Lung (tissue), 12 donors: ENCODE data around the gene YBX1. TPM values are rescaled to one million over a fixed set of nuclear protein-coding genes. Genes with fewer than 3 reads are reported as not detected.

Source experiments
- ATAC-seq: fragments of 200-7000 bp; cut with Tn5 transposase; one replicate; pipeline ENCODE4 v1.9.1; 2020; ENCODE audit warnings: moderate number of reproducible peaks; ENCODE audit not compliant: insufficient read depth, low FRiP score
- DNase-seq, 3 donors: peaks; one replicate each; pipeline ENCODE4 v3.0.0-alpha.2; 2013 to 2017
- H3K27ac ChIP-seq, 2 donors: one replicate each; pipeline ENCODE4 v1.5.1; 2013; ENCODE audit warnings: mild to moderate bottlenecking in 2 of 2, moderate library complexity in 2 of 2, control low read depth in 1 of 2, inconsistent platforms in 1 of 2, low read depth in 1 of 2, low read length in 1 of 2
- H3K27me3 ChIP-seq, 3 donors: one replicate each; pipeline ENCODE4 v1.5.1; 2013; ENCODE audit warnings: low read length in 2 of 3; ENCODE audit not compliant: control insufficient read depth in 3 of 3, insufficient read depth in 3 of 3
- H3K36me3 ChIP-seq, 4 donors: one replicate each; pipeline ENCODE4 v1.5.1; 2013; ENCODE audit warnings: low read length in 4 of 4, mild to moderate bottlenecking in 1 of 4, moderate library complexity in 1 of 4; ENCODE audit not compliant: control insufficient read depth in 4 of 4, insufficient read depth in 4 of 4
- H3K4me1 ChIP-seq, 5 donors: one replicate each; pipeline ENCODE4 v1.5.1; 2013; ENCODE audit warnings: low read length in 5 of 5, mild to moderate bottlenecking in 2 of 5, moderate library complexity in 1 of 5; ENCODE audit not compliant: control insufficient read depth in 5 of 5, insufficient read depth in 5 of 5
- H3K4me3 ChIP-seq: one replicate; pipeline ENCODE4 v1.5.1; 2013; ENCODE audit warnings: mild to moderate bottlenecking, control low read depth, moderate library complexity
- H3K9ac ChIP-seq, 2 donors: one replicate each; pipeline ENCODE4 v1.5.1; 2013; ENCODE audit warnings: low read length in 2 of 2, control low read depth in 1 of 2; ENCODE audit not compliant: insufficient read depth in 1 of 2
- H3K9me3 ChIP-seq, 4 donors: one replicate each; pipeline ENCODE4 v1.5.1; 2013; ENCODE audit warnings: low read length in 3 of 4, mild to moderate bottlenecking in 1 of 4, moderate library complexity in 1 of 4; ENCODE audit not compliant: control insufficient read depth in 4 of 4, insufficient read depth in 3 of 4
- WGBS, 2 donors: extraction: QIAGEN DNeasy Blood & Tissue Kit; methylation state at CpG; one replicate each; pipeline ENCODE4 v1.1.7; 2013; 5-methylcytosine and 5-hydroxymethylcytosine counted together
- polyA plus RNA-seq, 2 donors: library from polyadenylated mRNA; stranded (reverse); fragments of 200-250 nt; gene quantifications; one replicate each; pipeline ENCODE4 v1.2.1, GENCODE V29; 2013
- total RNA-seq, 2 donors: library from RNA; depleted of rRNA in 1 of 2; stranded (reverse); fragments of >200 nt in 1 of 2; gene quantifications; one replicate each; pipeline ENCODE4 v1.2.1, GENCODE V29; 2014 to 2021
- TF ChIP-seq, protein P1 (sequence below): IDR thresholded peaks from 2 replicates; pipeline ENCODE4 v1.5.1; 2012; ENCODE audit warnings: mild to moderate bottlenecking; ENCODE audit errors: control extremely low read depth, extremely low read depth
- donor health status: control.
- donor health status: control.
- donor health status: Bipolar disorder and iron deficiency.
- donor health status: healthy.
- donor health status: DM: yes; HTN: yes; CAD: no.

YBX1 gene
- total and polyA plus RNA-seq, 4 donors, result 298 to 617 (median 588) TPM

GRCh38 chr1:42744148-42744413, 61.9 kb downstream of the YBX1 start:
- peaks cover 0 to 27% (median 0%) of the 10 kb centered on the region in 5 donors for H3K4me1 ChIP-seq
- TF ChIP-seq, protein P1, sequence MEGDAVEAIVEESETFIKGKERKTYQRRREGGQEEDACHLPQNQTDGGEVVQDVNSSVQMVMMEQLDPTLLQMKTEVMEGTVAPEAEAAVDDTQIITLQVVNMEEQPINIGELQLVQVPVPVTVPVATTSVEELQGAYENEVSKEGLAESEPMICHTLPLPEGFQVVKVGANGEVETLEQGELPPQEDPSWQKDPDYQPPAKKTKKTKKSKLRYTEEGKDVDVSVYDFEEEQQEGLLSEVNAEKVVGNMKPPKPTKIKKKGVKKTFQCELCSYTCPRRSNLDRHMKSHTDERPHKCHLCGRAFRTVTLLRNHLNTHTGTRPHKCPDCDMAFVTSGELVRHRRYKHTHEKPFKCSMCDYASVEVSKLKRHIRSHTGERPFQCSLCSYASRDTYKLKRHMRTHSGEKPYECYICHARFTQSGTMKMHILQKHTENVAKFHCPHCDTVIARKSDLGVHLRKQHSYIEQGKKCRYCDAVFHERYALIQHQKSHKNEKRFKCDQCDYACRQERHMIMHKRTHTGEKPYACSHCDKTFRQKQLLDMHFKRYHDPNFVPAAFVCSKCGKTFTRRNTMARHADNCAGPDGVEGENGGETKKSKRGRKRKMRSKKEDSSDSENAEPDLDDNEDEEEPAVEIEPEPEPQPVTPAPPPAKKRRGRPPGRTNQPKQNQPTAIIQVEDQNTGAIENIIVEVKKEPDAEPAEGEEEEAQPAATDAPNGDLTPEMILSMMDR, result no peak
- DNase-seq (no peak), ATAC-seq (no peak)
- 91 to 93% methylated on average over 9 of the region's 9 CpGs for WGBS, 2 donors
- H3K9me3 ChIP-seq, result no peaks in the 10 kb centered on the region
- peaks cover 0 to 27% (median 13%) of the 10 kb centered on the region in 4 donors for H3K36me3 ChIP-seq
- H3K27me3 ChIP-seq, result no peaks in the 10 kb centered on the region
- H3K4me3 ChIP-seq, result no peak overlapping the region
- no peak overlapping the region for H3K9ac ChIP-seq
- H3K27ac ChIP-seq, result no peak overlapping the region

- Histone ChIP-seq H3K9ac (no peak overlapping the region), H3K4me1 (peaks cover 0 to 9% (median 0%) of the 10 kb centered on the region in 5 donors), H3K27me3 (no peaks in the 10 kb centered on the region), H3K4me3 (no peak overlapping the region), H3K36me3 (peaks cover 0 to 36% (median 20%) of the 10 kb centered on the region in 4 donors), H3K9me3 (no peaks in the 10 kb centered on the region), H3K27ac (no peak overlapping the region)
- WGBS, 2 donors, result 86 to 89% methylated on average over 8 of the region's 8 CpGs
- ATAC-seq (no peak), DNase-seq (no peak)
- TF ChIP-seq, protein P1, result no peak
Measured at GRCh38 chr1:42745851-42746250, 63.6 kb downstream of the YBX1 start.

GRCh38 chr1:42746436-42747105, 64.4 kb downstream of the YBX1 start:
- no peaks in the 10 kb centered on the region for H3K9me3 ChIP-seq
- TF ChIP-seq, protein P1, result no peak
- no peak overlapping the region for H3K27ac ChIP-seq
- H3K4me1 ChIP-seq, result peaks cover 0 to 4% (median 0%) of the 10 kb centered on the region in 5 donors
- WGBS, 2 donors, result 95 to 96% methylated on average over 12 of the region's 12 CpGs
- no peak for ATAC-seq
- no peak for DNase-seq
- H3K4me3 ChIP-seq, result no peak overlapping the region
- peaks cover 0 to 37% (median 20%) of the 10 kb centered on the region in 4 donors for H3K36me3 ChIP-seq
- H3K9ac ChIP-seq, result no peak overlapping the region
- H3K27me3 ChIP-seq, result no peaks in the 10 kb centered on the region

DNA sequence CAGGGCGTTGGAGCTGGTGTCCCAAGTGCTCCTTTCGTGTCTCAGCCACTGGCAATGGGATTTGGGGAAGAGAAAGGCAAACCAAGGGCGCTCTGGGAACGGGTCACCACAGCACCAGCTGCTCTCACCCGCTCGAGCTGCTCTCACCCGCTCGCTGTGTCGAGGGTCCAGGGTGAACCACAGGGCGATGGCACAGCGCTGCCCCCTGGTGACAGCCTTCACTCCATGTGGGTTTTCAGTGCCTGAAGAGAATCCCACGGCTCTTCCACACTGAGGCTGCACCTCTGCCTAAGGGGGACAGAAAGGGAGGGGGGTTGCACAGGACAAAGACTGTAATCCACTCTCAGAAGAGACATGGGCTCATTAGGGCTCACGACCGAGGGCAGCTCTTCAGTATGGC, 64.9 kb downstream of the YBX1 start:
- DNase-seq (peak; percentile 63 to 74 (median 68)), ATAC-seq (no peak)
- 52 to 53% methylated on average over 14 of the region's 14 CpGs for WGBS, 2 donors

More for the DNA sequence above, 64.9 kb downstream of the YBX1 start:
- Histone ChIP-seq H3K27ac (no peak overlapping the region), H3K9ac (no peak overlapping the region), H3K4me3 (no peak overlapping the region), H3K27me3 (no peaks in the 10 kb centered on the region), H3K36me3 (peaks cover 2 to 42% (median 26%) of the 10 kb centered on the region in 4 donors), H3K9me3 (no peaks in the 10 kb centered on the region), H3K4me1 (no peaks in the 10 kb centered on the region)
- TF ChIP-seq, protein P1, result peak; percentile 25
